Mesendoderm (in vitro differentiated cells): ENCODE results near the gene MYO10.

ENCODE experiments used
- DNase-seq: peaks from one replicate; pipeline ENCODE4 v3.0.0; 2013
- H2AK5ac ChIP-seq: 2 replicates; pipeline ENCODE4 v1.6.1; 2013; ENCODE audit warnings: low read length, inconsistent platforms
- H2BK120ac ChIP-seq: 2 replicates; pipeline ENCODE4 v1.6.1; 2013; ENCODE audit warnings: low read depth, mild to moderate bottlenecking, low read length, moderate library complexity, mixed read lengths
- H2BK15ac ChIP-seq: replicated peaks from 2 replicates; pipeline ENCODE4 v1.6.1; 2013; ENCODE audit warnings: low read depth, mild to moderate bottlenecking, moderate library complexity
- H2BK5ac ChIP-seq: 2 replicates; pipeline ENCODE4 v1.6.1; 2013; ENCODE audit warnings: low read length, inconsistent platforms
- H3K18ac ChIP-seq: 2 replicates; pipeline ENCODE4 v1.6.1; 2013; ENCODE audit warnings: mild to moderate bottlenecking, low read length, mixed read lengths
- H3K23ac ChIP-seq: one replicate; pipeline ENCODE4 v1.6.1; 2013; ENCODE audit warnings: low read length
- H3K27ac ChIP-seq: 2 replicates; pipeline ENCODE4 v1.5.1; 2013; ENCODE audit warnings: low read depth, mild to moderate bottlenecking, inconsistent platforms, low read length, moderate library complexity
- H3K27me3 ChIP-seq: 2 replicates; pipeline ENCODE4 v1.6.1; 2013; ENCODE audit warnings: low read length, control low read depth, mild to moderate bottlenecking, inconsistent platforms; ENCODE audit not compliant: insufficient read depth, poor library complexity
- H3K36me3 ChIP-seq: 2 replicates; pipeline ENCODE4 v1.6.1; 2013; ENCODE audit warnings: low read length, inconsistent platforms; ENCODE audit not compliant: control insufficient read depth, insufficient read depth
- H3K4ac ChIP-seq: one replicate; pipeline ENCODE4 v1.6.1; 2013; ENCODE audit warnings: low read depth, mild to moderate bottlenecking, low read length, moderate library complexity
- H3K4me1 ChIP-seq: 2 replicates; pipeline ENCODE4 v1.6.1; 2013; ENCODE audit warnings: low read depth, low read length, inconsistent platforms; ENCODE audit not compliant: control insufficient read depth
- H3K4me2 ChIP-seq: 2 replicates; pipeline ENCODE4 v1.6.1; 2013; ENCODE audit warnings: low read length
- H3K4me3 ChIP-seq: 2 replicates; pipeline ENCODE4 v1.5.1; 2013; ENCODE audit warnings: mild to moderate bottlenecking, low read length
- H3K56ac ChIP-seq: one replicate; pipeline ENCODE4 v1.6.1; 2013; ENCODE audit warnings: low read length
- H3K79me1 ChIP-seq: 2 replicates; pipeline ENCODE4 v1.6.1; 2013; ENCODE audit warnings: low read length, inconsistent platforms
- H3K79me2 ChIP-seq: 2 replicates; pipeline ENCODE4 v1.6.1; 2013; ENCODE audit warnings: mild to moderate bottlenecking, low read length; ENCODE audit not compliant: control insufficient read depth, insufficient read depth
- H3K9ac ChIP-seq: 2 replicates; pipeline ENCODE4 v1.6.1; 2013; ENCODE audit warnings: low read length, inconsistent platforms
- H4K5ac ChIP-seq: one replicate; pipeline ENCODE4 v1.6.1; 2013; ENCODE audit warnings: low read length
- H4K8ac ChIP-seq: one replicate; pipeline ENCODE4 v1.6.1; 2013; ENCODE audit warnings: low read depth, mild to moderate bottlenecking, control low read depth, low read length, moderate library complexity
- WGBS: extraction: QIAGEN DNeasy Blood & Tissue Kit; methylation state at CpG from one replicate; pipeline ENCODE4 v1.1.7; 2013; ENCODE audit warnings: low lambda C conversion rate, missing lambda C conversion rate; ENCODE audit not compliant: insufficient coverage; ENCODE audit errors: extremely low coverage; 5-methylcytosine and 5-hydroxymethylcytosine counted together

The MYO10 gene

DNA sequence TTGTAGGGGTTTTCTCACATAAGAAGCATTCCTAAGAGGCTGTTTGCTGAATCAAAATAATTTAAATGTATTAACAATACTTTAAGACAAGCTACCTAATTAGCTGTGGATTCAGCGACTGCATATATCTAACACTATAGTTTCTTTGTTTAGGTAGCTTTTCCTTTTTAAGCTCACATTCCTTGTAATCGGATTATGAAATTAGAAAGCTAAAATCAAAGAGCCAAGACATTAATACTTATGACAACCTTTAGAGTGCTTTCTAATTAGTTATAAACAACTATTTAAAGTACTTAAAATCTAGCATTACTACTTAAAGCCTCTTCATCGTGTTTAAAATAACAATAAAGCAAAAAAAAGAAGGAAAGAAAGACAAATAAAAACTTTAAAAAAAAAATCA lies 182.0 kb downstream of the MYO10 start:
- H4K8ac ChIP-seq = no peak overlapping the region
- no peak overlapping the region for H2BK15ac ChIP-seq
- no peak overlapping the region for H2AK5ac ChIP-seq
- no peaks in the 10 kb centered on the region for H3K79me1 ChIP-seq
- H2BK120ac ChIP-seq = no peak overlapping the region
- H3K4me1 ChIP-seq = no peaks in the 10 kb centered on the region
- H3K56ac ChIP-seq = no peak overlapping the region
- no peak overlapping the region for H3K23ac ChIP-seq
- H4K5ac ChIP-seq = no peak overlapping the region
- H3K4me2 ChIP-seq = no peak overlapping the region
- H3K4me3 ChIP-seq = no peak overlapping the region
- no peak overlapping the region for H3K18ac ChIP-seq
- H3K36me3 ChIP-seq = no peaks in the 10 kb centered on the region
- no peak overlapping the region for H3K4ac ChIP-seq
- H2BK5ac ChIP-seq = no peak overlapping the region
- H3K27ac ChIP-seq = no peak overlapping the region
- no CpG with 5 or more reads among the region's 3 CpGs for WGBS
- no peak for DNase-seq
- no peaks in the 10 kb centered on the region for H3K79me2 ChIP-seq
- H3K9ac ChIP-seq = no peak overlapping the region
- no peaks in the 10 kb centered on the region for H3K27me3 ChIP-seq

DNA sequence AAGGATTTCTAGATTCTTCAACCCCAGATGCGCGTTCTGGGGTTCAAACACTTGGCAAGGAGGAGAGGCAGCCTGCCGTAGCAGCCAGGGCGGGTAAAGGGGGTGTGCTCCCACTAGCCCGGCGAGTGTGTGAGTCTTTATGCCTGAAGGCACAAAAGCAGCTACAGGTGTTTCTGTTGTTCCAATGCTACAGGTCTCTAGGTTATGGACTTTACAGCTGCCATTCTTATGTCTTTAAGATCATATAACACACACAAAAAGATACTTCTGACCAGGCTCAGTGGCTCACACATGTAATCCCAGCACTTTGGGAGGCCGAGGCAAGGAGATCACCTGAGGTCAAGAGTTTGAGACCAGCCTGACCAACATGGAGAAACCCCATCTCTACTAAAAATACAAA lies 185.6 kb downstream of the MYO10 start:
- Histone ChIP-seq H3K79me1 (no peaks in the 10 kb centered on the region), H3K4me1 (no peaks in the 10 kb centered on the region), H3K56ac (no peak overlapping the region), H2AK5ac (no peak overlapping the region), H3K23ac (no peak overlapping the region), H2BK5ac (no peak overlapping the region), H2BK120ac (no peak overlapping the region), H4K5ac (no peak overlapping the region), H3K4me2 (no peak overlapping the region), H3K4ac (no peak overlapping the region), H3K18ac (no peak overlapping the region), H3K4me3 (no peak overlapping the region), H3K27ac (no peak overlapping the region), H4K8ac (no peak overlapping the region), H3K36me3 (no peaks in the 10 kb centered on the region), H2BK15ac (no peak overlapping the region), H3K27me3 (no peaks in the 10 kb centered on the region), H3K79me2 (no peaks in the 10 kb centered on the region), H3K9ac (no peak overlapping the region)
- no peak for DNase-seq
- no CpG with 5 or more reads among the region's 7 CpGs for WGBS

DNA sequence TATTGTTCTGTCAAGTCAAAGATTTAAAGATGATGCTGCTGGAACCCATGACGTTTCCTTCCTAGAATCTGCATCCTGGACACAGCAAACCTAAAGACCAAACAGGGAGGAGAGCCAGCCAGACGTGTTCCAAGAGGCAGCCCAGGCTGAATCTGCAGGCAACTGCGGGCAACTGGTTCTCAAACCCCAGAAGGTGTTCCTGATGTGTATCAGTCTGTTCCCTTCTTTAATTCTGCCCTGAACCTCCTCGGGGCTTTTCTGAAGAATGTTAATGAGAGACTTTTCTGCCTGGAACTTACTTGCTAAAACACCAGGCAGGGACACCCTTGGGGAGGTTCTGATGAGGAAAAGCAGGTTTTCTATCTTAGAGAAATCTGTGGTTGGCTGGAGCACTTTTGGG lies 186.5 kb downstream of the MYO10 start:
- H3K23ac ChIP-seq = no peak overlapping the region
- no peak overlapping the region for H2BK120ac ChIP-seq
- no peak overlapping the region for H2AK5ac ChIP-seq
- H3K79me1 ChIP-seq = no peaks in the 10 kb centered on the region
- no peak overlapping the region for H3K4me3 ChIP-seq
- H3K36me3 ChIP-seq = no peaks in the 10 kb centered on the region
- H3K79me2 ChIP-seq = no peaks in the 10 kb centered on the region
- no peaks in the 10 kb centered on the region for H3K27me3 ChIP-seq
- no peak overlapping the region for H3K56ac ChIP-seq
- H3K9ac ChIP-seq = no peak overlapping the region
- H2BK5ac ChIP-seq = no peak overlapping the region
- H4K8ac ChIP-seq = no peak overlapping the region
- DNase-seq = no peak
- WGBS = no CpG with 5 or more reads among the region's 4 CpGs
- no peak overlapping the region for H4K5ac ChIP-seq
- no peak overlapping the region for H3K18ac ChIP-seq
- no peak overlapping the region for H3K4ac ChIP-seq
- H3K27ac ChIP-seq = no peak overlapping the region
- no peak overlapping the region for H3K4me2 ChIP-seq
- no peak overlapping the region for H2BK15ac ChIP-seq
- no peaks in the 10 kb centered on the region for H3K4me1 ChIP-seq

DNA sequence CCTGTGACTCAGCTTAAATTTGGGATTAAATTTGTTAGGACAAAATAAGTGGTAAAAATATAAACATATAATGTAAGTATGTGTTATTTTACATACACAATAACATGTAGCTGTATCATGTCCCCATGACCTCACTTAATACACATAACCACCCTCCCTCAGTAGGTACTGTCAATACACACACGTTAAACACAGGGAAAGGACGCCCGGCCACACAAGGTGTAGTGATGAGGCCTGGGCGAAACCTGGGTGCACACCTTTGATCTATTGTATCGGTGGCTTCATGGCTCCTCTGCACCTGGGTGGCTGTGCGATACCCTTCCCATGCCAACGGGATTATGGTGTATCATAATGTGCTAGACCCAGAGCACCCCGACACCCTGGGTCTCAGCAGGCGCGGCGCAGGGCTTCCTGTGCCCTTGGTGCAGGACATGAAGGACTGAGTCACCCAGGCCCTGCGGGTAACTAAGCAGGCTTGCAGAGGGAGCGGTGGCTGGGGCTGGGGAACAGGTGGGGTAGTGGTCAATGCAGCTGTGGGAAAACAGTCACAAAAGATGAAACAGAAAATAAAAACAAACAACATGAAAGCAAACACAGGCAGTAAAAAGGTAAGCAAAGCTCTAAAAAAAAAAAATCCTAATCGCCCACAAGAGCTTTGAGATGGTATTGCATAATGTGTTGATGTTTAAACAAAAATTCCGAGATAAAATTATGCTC lies 191.8 kb downstream of the MYO10 start:
- Histone ChIP-seq H3K79me1 (no peaks in the 10 kb centered on the region), H2BK15ac (no peak overlapping the region), H3K27ac (no peak overlapping the region), H4K5ac (no peak overlapping the region), H3K23ac (no peak overlapping the region), H3K9ac (no peak overlapping the region), H2BK120ac (no peak overlapping the region), H4K8ac (no peak overlapping the region), H3K4ac (no peak overlapping the region), H3K36me3 (no peaks in the 10 kb centered on the region), H3K4me1 (peaks cover 4% of the 10 kb centered on the region), H3K18ac (no peak overlapping the region), H3K79me2 (no peaks in the 10 kb centered on the region), H3K4me3 (no peak overlapping the region), H3K56ac (no peak overlapping the region), H2BK5ac (no peak overlapping the region), H3K4me2 (no peak overlapping the region), H2AK5ac (no peak overlapping the region), H3K27me3 (no peaks in the 10 kb centered on the region)
- WGBS = no CpG with 5 or more reads among the region's 15 CpGs
- no peak for DNase-seq

DNA sequence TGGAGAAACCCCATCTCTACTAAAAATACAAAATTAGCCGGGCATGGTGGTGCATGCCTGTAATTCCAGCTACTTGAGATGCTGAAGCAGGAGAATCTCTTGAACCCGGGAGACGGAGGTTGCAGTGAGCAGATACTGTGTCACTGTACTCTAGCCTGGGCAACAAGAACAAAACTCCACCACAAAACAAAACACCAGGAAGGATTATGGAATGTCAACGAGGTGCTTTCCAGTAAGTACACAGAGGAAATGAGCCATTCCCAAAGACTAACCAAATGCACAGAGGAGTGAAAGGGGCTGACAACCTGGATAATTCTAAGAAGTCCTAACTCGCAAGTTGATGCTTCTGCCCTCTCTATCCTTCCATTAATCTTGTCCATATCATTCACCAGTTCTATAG lies 193.2 kb downstream of the MYO10 start:
- Histone ChIP-seq H2BK120ac (no peak overlapping the region), H2BK5ac (no peak overlapping the region), H3K4me2 (no peak overlapping the region), H3K36me3 (no peaks in the 10 kb centered on the region), H3K18ac (no peak overlapping the region), H3K79me2 (no peaks in the 10 kb centered on the region), H2BK15ac (no peak overlapping the region), H3K27me3 (no peaks in the 10 kb centered on the region), H4K8ac (no peak overlapping the region), H2AK5ac (no peak overlapping the region), H3K9ac (no peak overlapping the region), H3K4me1 (peaks cover 4% of the 10 kb centered on the region), H3K4ac (no peak overlapping the region), H3K56ac (no peak overlapping the region), H3K79me1 (no peaks in the 10 kb centered on the region), H3K4me3 (no peak overlapping the region), H3K27ac (no peak overlapping the region), H4K5ac (no peak overlapping the region), H3K23ac (no peak overlapping the region)
- no peak for DNase-seq
- no CpG with 5 or more reads among the region's 5 CpGs for WGBS

DNA sequence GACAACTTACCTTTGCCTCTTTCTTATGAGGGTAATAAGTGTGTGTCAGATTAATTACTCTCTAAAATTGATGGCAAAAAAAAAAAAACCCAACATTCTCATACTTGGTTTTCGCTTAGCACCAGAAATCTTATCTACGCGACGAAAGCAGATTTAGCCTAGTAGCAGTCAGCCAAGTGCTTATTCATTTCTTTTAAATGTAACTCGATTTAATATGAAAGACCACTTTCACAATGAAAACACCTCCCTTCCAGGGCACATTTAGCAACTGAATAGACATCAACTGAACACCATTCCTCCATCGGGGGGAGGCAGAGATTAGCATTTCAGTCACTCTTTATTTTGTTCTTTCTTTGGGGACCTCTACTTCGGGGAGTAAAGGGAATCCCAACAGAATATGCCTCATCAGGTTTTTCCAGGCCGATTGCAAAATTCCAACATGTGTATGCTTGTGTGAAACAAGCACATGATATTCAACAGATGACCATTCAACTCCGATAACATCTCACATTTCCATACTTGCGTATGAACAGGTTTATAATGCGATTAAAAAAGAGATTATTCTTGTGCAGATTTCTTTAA lies 195.2 kb downstream of the MYO10 start:
- peaks cover 13% of the 10 kb centered on the region for H3K4me1 ChIP-seq
- no peak overlapping the region for H3K4me3 ChIP-seq
- no peak overlapping the region for H3K27ac ChIP-seq
- no peak overlapping the region for H3K9ac ChIP-seq
- H3K4me2 ChIP-seq = peak overlapping the region; percentile 28
- no peaks in the 10 kb centered on the region for H3K36me3 ChIP-seq
- no peak overlapping the region for H2BK120ac ChIP-seq
- no peak overlapping the region for H4K8ac ChIP-seq
- H2BK5ac ChIP-seq = no peak overlapping the region
- H3K18ac ChIP-seq = no peak overlapping the region
- H2BK15ac ChIP-seq = no peak overlapping the region
- DNase-seq = no peak
- H3K79me1 ChIP-seq = no peaks in the 10 kb centered on the region
- WGBS = no CpG with 5 or more reads among the region's 11 CpGs
- no peaks in the 10 kb centered on the region for H3K79me2 ChIP-seq
- H3K56ac ChIP-seq = no peak overlapping the region
- no peak overlapping the region for H3K23ac ChIP-seq
- H3K27me3 ChIP-seq = no peaks in the 10 kb centered on the region
- no peak overlapping the region for H4K5ac ChIP-seq
- no peak overlapping the region for H2AK5ac ChIP-seq
- no peak overlapping the region for H3K4ac ChIP-seq
